Stimulated activated CD4-positive, alpha-beta T cell treated with anti-CD3 and anti-CD28 coated beads, Interleukin-1b, Interleukin-23, amount 100 ng/mL, for 1 hour (primary cell): ENCODE results near the gene COQ6.
"Not testable (repeated sequence)": the region's sequence is repeated elsewhere in the genome, so short reads cannot be mapped to it uniquely, and the experiment has no call there.

Experiments
- DNase-seq, 2 donors: peaks; one replicate each; pipeline ENCODE4 v3.0.0-alpha.2; 2020; ENCODE audit warnings: low read depth in 2 of 2

Gene COQ6

GRCh38 chr14:73988065-73988464 lies 38.0 kb downstream of the COQ6 start:
- DNase-seq = no peak

DNA sequence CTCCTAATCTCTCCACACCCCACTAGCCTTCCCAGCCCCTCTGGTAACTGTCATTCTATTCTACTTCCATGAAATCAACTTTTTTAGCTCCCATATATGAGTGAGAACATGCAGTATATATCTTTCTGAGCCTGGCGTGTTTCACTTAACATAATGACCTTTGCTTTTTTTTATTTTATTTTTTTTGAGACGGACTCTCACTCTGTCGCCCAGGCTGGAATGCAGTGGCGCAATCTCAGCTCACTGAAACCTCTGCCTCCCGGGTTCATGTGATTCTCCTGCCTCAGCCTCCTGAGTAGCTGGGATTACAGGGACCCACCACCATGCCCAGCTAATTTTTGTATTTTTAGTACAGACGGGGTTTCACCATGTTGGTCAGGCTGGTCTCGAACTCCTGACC lies 38.6 kb downstream of the COQ6 start:
- not testable (repeated sequence) for DNase-seq

DNA sequence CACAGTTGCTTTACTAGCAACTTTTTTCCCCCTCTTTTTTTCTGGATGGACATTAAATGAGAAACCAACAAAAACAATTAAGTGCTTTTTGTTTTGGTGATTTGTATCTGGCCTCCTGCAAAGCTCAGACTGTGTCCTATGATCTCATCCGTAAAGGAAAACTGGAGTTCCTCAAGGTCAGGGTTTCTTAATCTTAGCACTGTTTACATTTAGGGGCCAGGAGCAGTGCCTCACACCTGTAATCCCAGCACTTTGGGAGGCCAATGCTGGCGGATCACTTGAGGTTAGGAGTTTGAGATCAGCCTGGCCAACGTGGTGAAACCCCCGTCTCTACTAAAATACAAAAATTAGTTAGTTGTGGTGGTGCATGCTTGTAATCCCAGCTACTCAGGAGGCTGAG lies 41.0 kb downstream of the COQ6 start:
- no peak for DNase-seq

- DNase-seq = not testable (repeated sequence)
Measured at GRCh38 chr14:73994926-73995325, 44.8 kb downstream of the COQ6 start.

DNA sequence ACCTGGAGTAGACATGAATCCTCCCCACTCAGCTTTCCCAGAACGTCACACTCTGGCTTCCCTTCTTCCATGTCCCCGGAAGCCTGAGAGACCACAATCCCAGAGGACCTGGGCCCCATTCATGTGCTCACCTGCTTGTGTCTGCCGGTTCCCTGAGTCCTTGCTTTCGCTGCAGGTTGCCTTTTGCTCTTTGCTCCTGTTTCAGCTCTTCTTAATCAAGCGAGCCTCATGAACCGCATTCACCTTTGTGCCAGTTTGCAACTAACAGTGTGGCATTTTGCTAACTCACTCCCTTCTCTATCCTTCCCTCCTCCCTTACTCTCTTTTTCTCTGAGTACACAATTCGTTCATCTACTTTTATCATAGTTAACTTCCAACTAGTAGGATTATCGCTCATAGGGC lies 45.9 kb downstream of the COQ6 start:
- DNase-seq = no peak

GRCh38 chr14:73996731-73997107 lies 46.6 kb downstream of the COQ6 start:
- no peak for DNase-seq

DNA sequence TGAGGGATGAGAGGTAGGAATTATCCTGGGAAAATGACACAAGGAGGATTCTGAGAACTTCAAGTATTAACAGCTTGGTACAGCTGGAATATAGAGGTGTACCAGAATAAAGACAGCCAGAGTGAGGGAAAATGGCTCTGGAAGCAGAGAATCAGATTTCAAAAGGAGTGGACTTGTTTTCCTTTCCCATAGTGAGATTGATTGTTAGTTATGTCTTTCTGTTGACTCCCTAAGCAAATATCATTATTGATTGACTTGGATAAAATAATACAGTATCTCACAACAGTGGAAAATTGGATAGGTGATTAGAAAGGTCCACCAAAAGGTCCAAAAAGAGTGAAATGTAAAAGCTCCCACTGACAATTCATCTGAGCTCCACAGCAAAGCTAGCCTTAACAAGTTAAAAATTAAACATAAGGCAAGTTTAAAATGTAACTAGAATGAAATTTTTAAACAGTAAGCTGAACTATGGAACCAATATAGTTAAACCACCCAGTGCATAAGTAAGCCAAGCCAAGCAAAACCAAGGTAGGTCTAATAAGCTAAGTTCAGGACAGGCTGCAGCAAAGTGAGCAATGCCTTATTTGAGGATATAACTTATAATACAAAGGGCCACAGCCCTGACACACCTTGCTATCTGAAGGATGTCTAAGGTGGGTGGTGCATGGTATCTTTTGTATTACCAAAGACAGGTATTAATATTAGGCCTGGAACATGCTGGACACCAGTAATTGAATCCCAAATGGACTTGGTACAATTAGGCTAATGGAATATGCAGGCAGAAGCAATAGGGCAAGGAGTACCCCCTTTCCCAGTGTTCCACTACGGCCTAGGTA lies 47.2 kb downstream of the COQ6 start:
- DNase-seq = no peak

DNA sequence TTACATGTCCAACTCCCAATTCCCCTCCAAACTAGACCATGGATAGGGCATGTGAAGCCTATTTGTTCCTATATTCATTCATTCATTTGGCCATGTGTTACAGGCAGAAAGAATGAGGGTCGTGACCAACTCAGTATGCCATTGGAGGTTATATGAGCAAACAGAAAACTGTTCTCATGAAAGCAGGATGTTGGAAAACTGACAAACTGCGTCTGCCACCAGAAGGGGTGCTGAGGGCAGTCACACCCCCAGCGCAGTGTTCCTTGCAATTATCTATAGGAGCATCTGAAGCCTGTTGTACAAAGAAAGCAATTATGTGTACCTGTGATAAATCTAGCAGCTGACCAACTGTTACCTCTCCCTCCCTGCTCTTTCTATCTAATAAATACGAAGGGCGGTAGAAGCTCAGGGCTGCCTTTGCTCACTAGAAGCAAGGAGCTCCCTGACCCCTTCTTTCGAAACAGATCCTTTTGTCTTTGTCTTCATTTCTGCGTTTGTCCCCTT lies 47.9 kb downstream of the COQ6 start:
- DNase-seq = no peak

- no peak for DNase-seq
Measured at GRCh38 chr14:73998726-73999125, 48.6 kb downstream of the COQ6 start.

GRCh38 chr14:74005664-74006063 lies 55.6 kb downstream of the COQ6 start:
- DNase-seq = not testable (repeated sequence)

DNA sequence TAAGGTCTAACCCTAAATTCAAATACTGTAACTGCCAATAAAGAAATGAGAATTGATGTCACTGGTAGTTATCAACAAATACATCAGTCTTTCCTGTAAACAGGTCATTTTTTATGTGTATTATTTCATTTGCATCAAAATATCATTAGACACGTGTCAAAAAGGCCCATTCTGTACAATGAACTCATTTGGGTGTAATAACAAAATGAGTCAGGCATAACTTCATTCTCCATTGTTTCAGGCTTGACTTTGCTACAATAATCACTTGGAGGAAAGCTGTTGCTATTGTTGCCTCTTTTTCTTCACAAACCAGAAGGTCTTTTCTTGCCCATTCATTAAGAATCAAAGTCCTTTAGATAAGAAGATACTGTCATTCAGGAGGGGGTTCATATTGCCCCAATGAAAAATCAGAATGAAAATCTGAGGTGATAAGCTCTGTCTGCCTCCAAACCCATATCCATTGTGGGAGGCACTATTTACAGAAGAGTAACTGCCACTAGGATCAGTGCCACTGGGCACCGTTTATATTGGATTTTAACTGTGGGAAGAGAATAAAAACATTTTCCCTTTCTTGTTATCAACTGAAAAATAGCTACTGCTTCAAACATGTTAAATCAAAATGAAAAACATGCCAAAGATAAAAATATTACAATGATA lies 58.9 kb downstream of the COQ6 start:
- DNase-seq = no peak
